GM12878 (cell line): Measurements from ENCODE around the gene SF3B4. TPM values are rescaled to one million over a fixed set of nuclear protein-coding genes. Genes with fewer than 3 reads are reported as not detected.

Source experiments
- CREM ChIP-seq: IDR thresholded peaks from 2 replicates; pipeline ENCODE4 v1.6.1; 2014; ENCODE audit warnings: antibody characterized with exemption, low read depth
- IKZF1 ChIP-seq: fragments of 450-650 bp; conservative IDR thresholded peaks from 2 replicates; pipeline ENCODE4 v1.6.1; 2017; ENCODE audit warnings: antibody characterized with exemption, mild to moderate bottlenecking
- MAX ChIP-seq: IDR thresholded peaks from 2 replicates; pipeline ENCODE4 v1.6.1; 2012; ENCODE audit warnings: low read depth, low read length, improper control_type of control experiment
- PAX5 ChIP-seq: IDR thresholded peaks from 2 replicates; pipeline ENCODE4 v1.6.1; 2011; ENCODE audit warnings: low read depth, low read length, borderline replicate concordance
- PKNOX1 ChIP-seq: fragments of 450-650 bp; IDR thresholded peaks from 2 replicates; pipeline ENCODE4 v1.6.1; 2016; ENCODE audit warnings: mild to moderate bottlenecking
- RFX5 ChIP-seq: IDR thresholded peaks from 2 replicates; pipeline ENCODE4 v1.6.1; 2011; ENCODE audit warnings: low read depth, low read length, improper control_type of control experiment
- YBX1 ChIP-seq: fragments of 450-650 bp; IDR thresholded peaks from 2 replicates; pipeline ENCODE4 v1.6.1; 2016; ENCODE audit warnings: antibody characterized with exemption
- polyA plus RNA-seq, 11 experiments: library from polyadenylated mRNA; depleted of rRNA in 4 of 11; unstranded in 6 of 11; stranded (reverse) in 5 of 11; fragments of >200 nt; fragmentation: Nextera tagmentation in 4 of 11; fragmentation: Illumina TruSeq in 1 of 11; extraction: Ambion mirVana in 4 of 11; extraction: Trizol in 1 of 11; gene quantifications; 1 replicate in 1 of 11; 2 replicates in 10 of 11; pipeline versions ENCODE4 v1.2.1 to v1.2.3, GENCODE V29; 2011 to 2016; ENCODE audit warnings: inconsistent platforms in 2 of 11, missing spikeins in 2 of 11, low read depth in 1 of 11
- total RNA-seq, 4 experiments: library from RNA; depleted of rRNA in 3 of 4; stranded (reverse); fragments of >200 nt in 3 of 4; fragmentation: Illumina TruSeq in 1 of 4; extraction: Trizol in 1 of 4; gene quantifications; 2 replicates each; pipeline versions ENCODE4 v1.2.1 to v1.2.3, GENCODE V29; 2013 to 2021
- TF ChIP-seq, protein P1 (sequence below): fragments of 450-650 bp; IDR thresholded peaks from 2 replicates; pipeline ENCODE4 v1.6.1; 2017; ENCODE audit warnings: mild to moderate bottlenecking, low read depth, inconsistent platforms; ENCODE audit not compliant: poor library complexity, severe bottlenecking
- TF ChIP-seq, protein P2 (sequence below): IDR thresholded peaks from 2 replicates; pipeline ENCODE4 v1.6.1; 2012; ENCODE audit warnings: improper control_type of control experiment, low read depth, low read length; ENCODE audit not compliant: insufficient replicate concordance
- TF ChIP-seq, protein P3 (sequence below): fragments of 450-650 bp; IDR thresholded peaks from 2 replicates; pipeline ENCODE4 v1.6.1; 2018; ENCODE audit warnings: mild to moderate bottlenecking, low read depth, moderate library complexity; ENCODE audit not compliant: partially characterized antibody

SF3B4 gene
- total and polyA plus RNA-seq, 10 of the 15 experiments (the other 5 are each of a cell fraction or from before 2014, with no cell fraction given) = 1.9 to 146 (median 27.5) TPM

- TF ChIP-seq RFX5 (no peak), MAX (0 out of 2 replicates have a peak, but pooled peaks have one; percentile 7), YBX1 (no peak), PKNOX1 (peak; percentile 77), PAX5 (peak; percentile 99), CREM (peak; percentile 90), IKZF1 (peak; percentile 72)
- TF ChIP-seq, protein P1, sequence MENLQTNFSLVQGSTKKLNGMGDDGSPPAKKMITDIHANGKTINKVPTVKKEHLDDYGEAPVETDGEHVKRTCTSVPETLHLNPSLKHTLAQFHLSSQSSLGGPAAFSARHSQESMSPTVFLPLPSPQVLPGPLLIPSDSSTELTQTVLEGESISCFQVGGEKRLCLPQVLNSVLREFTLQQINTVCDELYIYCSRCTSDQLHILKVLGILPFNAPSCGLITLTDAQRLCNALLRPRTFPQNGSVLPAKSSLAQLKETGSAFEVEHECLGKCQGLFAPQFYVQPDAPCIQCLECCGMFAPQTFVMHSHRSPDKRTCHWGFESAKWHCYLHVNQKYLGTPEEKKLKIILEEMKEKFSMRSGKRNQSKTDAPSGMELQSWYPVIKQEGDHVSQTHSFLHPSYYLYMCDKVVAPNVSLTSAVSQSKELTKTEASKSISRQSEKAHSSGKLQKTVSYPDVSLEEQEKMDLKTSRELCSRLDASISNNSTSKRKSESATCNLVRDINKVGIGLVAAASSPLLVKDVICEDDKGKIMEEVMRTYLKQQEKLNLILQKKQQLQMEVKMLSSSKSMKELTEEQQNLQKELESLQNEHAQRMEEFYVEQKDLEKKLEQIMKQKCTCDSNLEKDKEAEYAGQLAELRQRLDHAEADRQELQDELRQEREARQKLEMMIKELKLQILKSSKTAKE = no peak
- TF ChIP-seq, protein P2, sequence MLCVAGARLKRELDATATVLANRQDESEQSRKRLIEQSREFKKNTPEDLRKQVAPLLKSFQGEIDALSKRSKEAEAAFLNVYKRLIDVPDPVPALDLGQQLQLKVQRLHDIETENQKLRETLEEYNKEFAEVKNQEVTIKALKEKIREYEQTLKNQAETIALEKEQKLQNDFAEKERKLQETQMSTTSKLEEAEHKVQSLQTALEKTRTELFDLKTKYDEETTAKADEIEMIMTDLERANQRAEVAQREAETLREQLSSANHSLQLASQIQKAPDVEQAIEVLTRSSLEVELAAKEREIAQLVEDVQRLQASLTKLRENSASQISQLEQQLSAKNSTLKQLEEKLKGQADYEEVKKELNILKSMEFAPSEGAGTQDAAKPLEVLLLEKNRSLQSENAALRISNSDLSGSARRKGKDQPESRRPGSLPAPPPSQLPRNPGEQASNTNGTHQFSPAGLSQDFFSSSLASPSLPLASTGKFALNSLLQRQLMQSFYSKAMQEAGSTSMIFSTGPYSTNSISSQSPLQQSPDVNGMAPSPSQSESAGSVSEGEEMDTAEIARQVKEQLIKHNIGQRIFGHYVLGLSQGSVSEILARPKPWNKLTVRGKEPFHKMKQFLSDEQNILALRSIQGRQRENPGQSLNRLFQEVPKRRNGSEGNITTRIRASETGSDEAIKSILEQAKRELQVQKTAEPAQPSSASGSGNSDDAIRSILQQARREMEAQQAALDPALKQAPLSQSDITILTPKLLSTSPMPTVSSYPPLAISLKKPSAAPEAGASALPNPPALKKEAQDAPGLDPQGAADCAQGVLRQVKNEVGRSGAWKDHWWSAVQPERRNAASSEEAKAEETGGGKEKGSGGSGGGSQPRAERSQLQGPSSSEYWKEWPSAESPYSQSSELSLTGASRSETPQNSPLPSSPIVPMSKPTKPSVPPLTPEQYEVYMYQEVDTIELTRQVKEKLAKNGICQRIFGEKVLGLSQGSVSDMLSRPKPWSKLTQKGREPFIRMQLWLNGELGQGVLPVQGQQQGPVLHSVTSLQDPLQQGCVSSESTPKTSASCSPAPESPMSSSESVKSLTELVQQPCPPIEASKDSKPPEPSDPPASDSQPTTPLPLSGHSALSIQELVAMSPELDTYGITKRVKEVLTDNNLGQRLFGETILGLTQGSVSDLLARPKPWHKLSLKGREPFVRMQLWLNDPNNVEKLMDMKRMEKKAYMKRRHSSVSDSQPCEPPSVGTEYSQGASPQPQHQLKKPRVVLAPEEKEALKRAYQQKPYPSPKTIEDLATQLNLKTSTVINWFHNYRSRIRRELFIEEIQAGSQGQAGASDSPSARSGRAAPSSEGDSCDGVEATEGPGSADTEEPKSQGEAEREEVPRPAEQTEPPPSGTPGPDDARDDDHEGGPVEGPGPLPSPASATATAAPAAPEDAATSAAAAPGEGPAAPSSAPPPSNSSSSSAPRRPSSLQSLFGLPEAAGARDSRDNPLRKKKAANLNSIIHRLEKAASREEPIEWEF = no peak
- TF ChIP-seq, protein P3, sequence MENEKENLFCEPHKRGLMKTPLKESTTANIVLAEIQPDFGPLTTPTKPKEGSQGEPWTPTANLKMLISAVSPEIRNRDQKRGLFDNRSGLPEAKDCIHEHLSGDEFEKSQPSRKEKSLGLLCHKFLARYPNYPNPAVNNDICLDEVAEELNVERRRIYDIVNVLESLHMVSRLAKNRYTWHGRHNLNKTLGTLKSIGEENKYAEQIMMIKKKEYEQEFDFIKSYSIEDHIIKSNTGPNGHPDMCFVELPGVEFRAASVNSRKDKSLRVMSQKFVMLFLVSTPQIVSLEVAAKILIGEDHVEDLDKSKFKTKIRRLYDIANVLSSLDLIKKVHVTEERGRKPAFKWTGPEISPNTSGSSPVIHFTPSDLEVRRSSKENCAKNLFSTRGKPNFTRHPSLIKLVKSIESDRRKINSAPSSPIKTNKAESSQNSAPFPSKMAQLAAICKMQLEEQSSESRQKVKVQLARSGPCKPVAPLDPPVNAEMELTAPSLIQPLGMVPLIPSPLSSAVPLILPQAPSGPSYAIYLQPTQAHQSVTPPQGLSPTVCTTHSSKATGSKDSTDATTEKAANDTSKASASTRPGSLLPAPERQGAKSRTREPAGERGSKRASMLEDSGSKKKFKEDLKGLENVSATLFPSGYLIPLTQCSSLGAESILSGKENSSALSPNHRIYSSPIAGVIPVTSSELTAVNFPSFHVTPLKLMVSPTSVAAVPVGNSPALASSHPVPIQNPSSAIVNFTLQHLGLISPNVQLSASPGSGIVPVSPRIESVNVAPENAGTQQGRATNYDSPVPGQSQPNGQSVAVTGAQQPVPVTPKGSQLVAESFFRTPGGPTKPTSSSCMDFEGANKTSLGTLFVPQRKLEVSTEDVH = peak; percentile 93
Observed at GRCh38 chr1:149927563-149928400, at the start of gene SF3B4 (continued).
